GM23338 (cell line): ENCODE measurements around the gene TSR1. TPM values are rescaled to one million over a fixed set of nuclear protein-coding genes. Genes with fewer than 3 reads are reported as not detected.

ENCODE experiments used
- ATAC-seq: fragments of 200-7000 bp; cut with Tn5 transposase; 3 replicates; pipeline ENCODE4 v1.9.1; 2020
- DNase-seq: peaks from one replicate; pipeline ENCODE4 v3.0.0-alpha.2; 2015; ENCODE audit warnings: low spot score
- H2AFZ ChIP-seq: fragments of 200-600 bp; sonication (generic); 2 replicates; pipeline ENCODE4 v1.8.0; 2016; ENCODE audit warnings: antibody characterized with exemption, mild to moderate bottlenecking, moderate library complexity
- H3F3A ChIP-seq: fragments of 200-600 bp; sonication (generic); replicated peaks from 2 replicates; pipeline ENCODE4 v1.8.0; 2017; ENCODE audit warnings: antibody characterized with exemption, mixed run types, low read depth
- H3K27ac ChIP-seq: fragments of 200-600 bp; sonication (generic); 2 replicates; pipeline ENCODE4 v1.6.1; 2016; ENCODE audit warnings: low read depth
- H3K27me3 ChIP-seq: fragments of 200-600 bp; sonication (generic); 2 replicates; pipeline ENCODE4 v1.8.0; 2016; ENCODE audit warnings: mild to moderate bottlenecking, mixed run types, moderate library complexity; ENCODE audit not compliant: insufficient read depth
- H3K36me3 ChIP-seq: fragments of 200-600 bp; sonication (generic); 2 replicates; pipeline ENCODE4 v1.8.0; 2016; ENCODE audit warnings: mild to moderate bottlenecking; ENCODE audit not compliant: insufficient read depth
- H3K4me1 ChIP-seq: fragments of 200-600 bp; sonication (generic); 2 replicates; pipeline ENCODE4 v1.8.0; 2016; ENCODE audit warnings: mild to moderate bottlenecking, moderate library complexity; ENCODE audit not compliant: insufficient read depth
- H3K4me2 ChIP-seq: fragments of 200-600 bp; sonication (generic); 2 replicates; pipeline ENCODE4 v1.7.1; 2017; ENCODE audit warnings: mixed run types
- H3K4me3 ChIP-seq: fragments of 200-600 bp; sonication (generic); 2 replicates; pipeline ENCODE4 v1.6.1; 2016; ENCODE audit warnings: mixed run types
- H3K79me2 ChIP-seq: fragments of 200-600 bp; sonication (generic); replicated peaks from 2 replicates; pipeline ENCODE4 v1.8.0; 2017; ENCODE audit warnings: mild to moderate bottlenecking; ENCODE audit not compliant: insufficient read depth
- H3K9me2 ChIP-seq: fragments of 200-600 bp; sonication (generic); 2 replicates; pipeline ENCODE4 v1.8.0; 2017; ENCODE audit not compliant: insufficient read depth
- H4K20me1 ChIP-seq: fragments of 200-600 bp; sonication (generic); replicated peaks from 2 replicates; pipeline ENCODE4 v1.8.0; 2017; ENCODE audit warnings: mild to moderate bottlenecking; ENCODE audit not compliant: insufficient read depth
- H3K27ac Mint-ChIP-seq: 2 replicates; pipeline ENCODE4 v1.8.0; 2020; ENCODE audit warnings: inconsistent platforms, mild to moderate bottlenecking, moderate library complexity, mixed read lengths
- H3K27me3 Mint-ChIP-seq: 3 replicates; pipeline ENCODE4 v1.8.0; 2022; ENCODE audit warnings: low read depth, mild to moderate bottlenecking, moderate library complexity, mixed read lengths, inconsistent platforms; ENCODE audit not compliant: insufficient read depth, poor library complexity
- H3K36me3 Mint-ChIP-seq: 3 replicates; pipeline ENCODE4 v1.8.0; 2021; ENCODE audit warnings: low read depth, mild to moderate bottlenecking, inconsistent platforms, moderate library complexity, mixed read lengths
- H3K4me1 Mint-ChIP-seq: 3 replicates; pipeline ENCODE4 v1.8.0; 2020; ENCODE audit warnings: mild to moderate bottlenecking, inconsistent platforms, mixed read lengths
- H3K4me3 Mint-ChIP-seq: 3 replicates; pipeline ENCODE4 v1.8.0; 2021; ENCODE audit warnings: moderate library complexity, mild to moderate bottlenecking, inconsistent platforms, mixed read lengths
- H3K9me3 Mint-ChIP-seq: 3 replicates; pipeline ENCODE4 v1.8.0; 2020; ENCODE audit warnings: moderate library complexity, mild to moderate bottlenecking, inconsistent platforms, mixed read lengths
- CREB1 ChIP-seq: fragments of 250-450 bp; sonication (Bioruptor Pico); IDR thresholded peaks from 2 replicates; pipeline ENCODE4 v1.5.0; 2020; ENCODE audit warnings: low read depth, mild to moderate bottlenecking, moderate library complexity
- CTCF ChIP-seq, 2 experiments: fragments of 200-600 bp in 1 of 2; sonication (generic) in 1 of 2; conservative IDR thresholded peaks; 2 replicates each; pipeline versions ENCODE4 v1.5.1 to v1.6.1; 2016 to 2017; ENCODE audit warnings: antibody characterized with exemption in 2 of 2, low read depth in 2 of 2, mild to moderate bottlenecking in 2 of 2, moderate library complexity in 1 of 2
- ETS1 ChIP-seq: IDR thresholded peaks from 2 replicates; pipeline ENCODE4 v1.6.1; 2016; ENCODE audit warnings: antibody characterized with exemption
- EZH2 ChIP-seq: fragments of 200-600 bp; sonication (generic); IDR thresholded peaks from one replicate; pipeline ENCODE4 v1.8.0; 2017; ENCODE audit warnings: antibody characterized with exemption, mild to moderate bottlenecking, low read depth; ENCODE audit not compliant: unreplicated experiment
- EZH2phosphoT487 ChIP-seq: fragments of 200-600 bp; sonication (generic); IDR thresholded peaks from one replicate; pipeline ENCODE4 v1.8.1; 2018; ENCODE audit warnings: antibody characterized with exemption; ENCODE audit not compliant: unreplicated experiment
- JUNB ChIP-seq: IDR thresholded peaks from one replicate; pipeline ENCODE4 v1.6.1; 2016; ENCODE audit warnings: antibody characterized with exemption; ENCODE audit not compliant: unreplicated experiment
- NANOG ChIP-seq: IDR thresholded peaks from 2 replicates; pipeline ENCODE4 v1.6.1; 2016; ENCODE audit warnings: antibody characterized with exemption, borderline replicate concordance
- POLR2AphosphoS5 ChIP-seq: IDR thresholded peaks from 2 replicates; pipeline ENCODE4 v1.6.1; 2016; ENCODE audit warnings: antibody characterized with exemption, low read depth
- STAT1 ChIP-seq: IDR thresholded peaks from one replicate; pipeline ENCODE4 v1.6.1; 2016; ENCODE audit warnings: antibody characterized with exemption; ENCODE audit not compliant: unreplicated experiment
- ZNF114 ChIP-seq: fragments of 250-450 bp; sonication (Bioruptor Pico); IDR thresholded peaks from 2 replicates; pipeline ENCODE4 v1.5.0; 2020; ENCODE audit warnings: mild to moderate bottlenecking, moderate library complexity
- ZNF331 ChIP-seq: fragments of 250-450 bp; sonication (Bioruptor Pico); IDR thresholded peaks from 2 replicates; pipeline ENCODE4 v1.5.0; 2020; ENCODE audit warnings: low read depth, mild to moderate bottlenecking, moderate library complexity
- polyA plus RNA-seq: library from polyadenylated mRNA; unstranded; fragments of >200 nt; fragmentation: Nextera tagmentation; extraction: Ambion mirVana; gene quantifications from 2 replicates; pipeline ENCODE4 v1.2.1, GENCODE V29; 2016
- total RNA-seq: library from RNA; depleted of rRNA; stranded (reverse); fragments of >200 nt; shearing (Covaris generic); gene quantifications from 2 replicates; pipeline ENCODE4 v1.2.3, GENCODE V29; 2014
- TF ChIP-seq, protein P1 (sequence below): fragments of 250-450 bp; sonication (Bioruptor Pico); IDR thresholded peaks from 2 replicates; pipeline ENCODE4 v1.5.0; 2020; ENCODE audit warnings: mild to moderate bottlenecking, moderate library complexity

The TSR1 gene
- total and polyA plus RNA-seq, 2 experiments from 2014 or later, result 36.9 to 108 TPM

- H4K20me1 ChIP-seq, result no peaks in the 10 kb centered on the region; the same call in none of the 2 replicates
- DNase-seq (no peak), ATAC-seq (no peak)
- Mint-ChIP-seq H3K36me3 (peaks cover 27% of the 10 kb centered on the region), H3K9me3 (no peaks in the 10 kb centered on the region), H3K27me3 (peaks cover 21% of the 10 kb centered on the region), H3K4me3 (no peak overlapping the region), H3K27ac (no peak overlapping the region), H3K4me1 (peaks cover 18% of the 10 kb centered on the region)
- TF ChIP-seq ETS1 (no peak), ZNF114 (CRISPR knock-in tag) (no peak), EZH2phosphoT487 (no peak), CREB1 (CRISPR knock-in tag) (no peak), POLR2AphosphoS5 (no peak), CTCF (conservative IDR thresholded peaks at IDR 0.05; ENCODE audit: low read depth in 2 of 2) (no peak), JUNB (no peak), NANOG (no peak), ZNF331 (CRISPR knock-in tag) (no peak), STAT1 (no peak), EZH2 (no peak)
- no peak overlapping the region for H3K4me2 ChIP-seq
- H3K79me2 ChIP-seq, result no peaks in the 10 kb centered on the region
- H3K9me2 ChIP-seq, result no peaks in the 10 kb centered on the region
- 0 out of 2 replicates have a peak, but pooled peaks cover 3% of the 10 kb centered on the region for H3F3A ChIP-seq
- H3K4me1 ChIP-seq, result no peaks in the 10 kb centered on the region; the same call in 1 of the 2 replicates
- H3K27me3 ChIP-seq, result no peaks in the 10 kb centered on the region
- H3K4me3 ChIP-seq, result no peak overlapping the region
- no peaks in the 10 kb centered on the region for H3K36me3 ChIP-seq
- no peak overlapping the region for H3K27ac ChIP-seq
- H2AFZ ChIP-seq, result no peak overlapping the region
Measured at GRCh38 chr17:2372681-2373080, 36.4 kb upstream of the TSR1 start.

GRCh38 chr17:2372180-2372579, 35.9 kb upstream of the TSR1 start:
- H2AFZ ChIP-seq, result no peak overlapping the region
- Mint-ChIP-seq H3K36me3 (peaks cover 23% of the 10 kb centered on the region), H3K4me3 (no peak overlapping the region), H3K27me3 (peaks cover 21% of the 10 kb centered on the region), H3K9me3 (no peaks in the 10 kb centered on the region), H3K4me1 (peaks cover 18% of the 10 kb centered on the region), H3K27ac (no peak overlapping the region)
- 0 out of 2 replicates have a peak, but pooled peaks cover 3% of the 10 kb centered on the region for H3F3A ChIP-seq
- DNase-seq (no peak), ATAC-seq (no peak)
- H3K36me3 ChIP-seq, result no peaks in the 10 kb centered on the region
- H3K27me3 ChIP-seq, result no peaks in the 10 kb centered on the region
- no peaks in the 10 kb centered on the region for H3K9me2 ChIP-seq
- H3K4me3 ChIP-seq, result no peak overlapping the region
- H3K4me2 ChIP-seq, result no peak overlapping the region
- H4K20me1 ChIP-seq, result no peaks in the 10 kb centered on the region; the same call in none of the 2 replicates
- no peaks in the 10 kb centered on the region for H3K79me2 ChIP-seq
- H3K4me1 ChIP-seq, result no peaks in the 10 kb centered on the region; the same call in 1 of the 2 replicates
- no peak overlapping the region for H3K27ac ChIP-seq
- TF ChIP-seq EZH2 (no peak), STAT1 (no peak)
- TF ChIP-seq, protein P1, sequence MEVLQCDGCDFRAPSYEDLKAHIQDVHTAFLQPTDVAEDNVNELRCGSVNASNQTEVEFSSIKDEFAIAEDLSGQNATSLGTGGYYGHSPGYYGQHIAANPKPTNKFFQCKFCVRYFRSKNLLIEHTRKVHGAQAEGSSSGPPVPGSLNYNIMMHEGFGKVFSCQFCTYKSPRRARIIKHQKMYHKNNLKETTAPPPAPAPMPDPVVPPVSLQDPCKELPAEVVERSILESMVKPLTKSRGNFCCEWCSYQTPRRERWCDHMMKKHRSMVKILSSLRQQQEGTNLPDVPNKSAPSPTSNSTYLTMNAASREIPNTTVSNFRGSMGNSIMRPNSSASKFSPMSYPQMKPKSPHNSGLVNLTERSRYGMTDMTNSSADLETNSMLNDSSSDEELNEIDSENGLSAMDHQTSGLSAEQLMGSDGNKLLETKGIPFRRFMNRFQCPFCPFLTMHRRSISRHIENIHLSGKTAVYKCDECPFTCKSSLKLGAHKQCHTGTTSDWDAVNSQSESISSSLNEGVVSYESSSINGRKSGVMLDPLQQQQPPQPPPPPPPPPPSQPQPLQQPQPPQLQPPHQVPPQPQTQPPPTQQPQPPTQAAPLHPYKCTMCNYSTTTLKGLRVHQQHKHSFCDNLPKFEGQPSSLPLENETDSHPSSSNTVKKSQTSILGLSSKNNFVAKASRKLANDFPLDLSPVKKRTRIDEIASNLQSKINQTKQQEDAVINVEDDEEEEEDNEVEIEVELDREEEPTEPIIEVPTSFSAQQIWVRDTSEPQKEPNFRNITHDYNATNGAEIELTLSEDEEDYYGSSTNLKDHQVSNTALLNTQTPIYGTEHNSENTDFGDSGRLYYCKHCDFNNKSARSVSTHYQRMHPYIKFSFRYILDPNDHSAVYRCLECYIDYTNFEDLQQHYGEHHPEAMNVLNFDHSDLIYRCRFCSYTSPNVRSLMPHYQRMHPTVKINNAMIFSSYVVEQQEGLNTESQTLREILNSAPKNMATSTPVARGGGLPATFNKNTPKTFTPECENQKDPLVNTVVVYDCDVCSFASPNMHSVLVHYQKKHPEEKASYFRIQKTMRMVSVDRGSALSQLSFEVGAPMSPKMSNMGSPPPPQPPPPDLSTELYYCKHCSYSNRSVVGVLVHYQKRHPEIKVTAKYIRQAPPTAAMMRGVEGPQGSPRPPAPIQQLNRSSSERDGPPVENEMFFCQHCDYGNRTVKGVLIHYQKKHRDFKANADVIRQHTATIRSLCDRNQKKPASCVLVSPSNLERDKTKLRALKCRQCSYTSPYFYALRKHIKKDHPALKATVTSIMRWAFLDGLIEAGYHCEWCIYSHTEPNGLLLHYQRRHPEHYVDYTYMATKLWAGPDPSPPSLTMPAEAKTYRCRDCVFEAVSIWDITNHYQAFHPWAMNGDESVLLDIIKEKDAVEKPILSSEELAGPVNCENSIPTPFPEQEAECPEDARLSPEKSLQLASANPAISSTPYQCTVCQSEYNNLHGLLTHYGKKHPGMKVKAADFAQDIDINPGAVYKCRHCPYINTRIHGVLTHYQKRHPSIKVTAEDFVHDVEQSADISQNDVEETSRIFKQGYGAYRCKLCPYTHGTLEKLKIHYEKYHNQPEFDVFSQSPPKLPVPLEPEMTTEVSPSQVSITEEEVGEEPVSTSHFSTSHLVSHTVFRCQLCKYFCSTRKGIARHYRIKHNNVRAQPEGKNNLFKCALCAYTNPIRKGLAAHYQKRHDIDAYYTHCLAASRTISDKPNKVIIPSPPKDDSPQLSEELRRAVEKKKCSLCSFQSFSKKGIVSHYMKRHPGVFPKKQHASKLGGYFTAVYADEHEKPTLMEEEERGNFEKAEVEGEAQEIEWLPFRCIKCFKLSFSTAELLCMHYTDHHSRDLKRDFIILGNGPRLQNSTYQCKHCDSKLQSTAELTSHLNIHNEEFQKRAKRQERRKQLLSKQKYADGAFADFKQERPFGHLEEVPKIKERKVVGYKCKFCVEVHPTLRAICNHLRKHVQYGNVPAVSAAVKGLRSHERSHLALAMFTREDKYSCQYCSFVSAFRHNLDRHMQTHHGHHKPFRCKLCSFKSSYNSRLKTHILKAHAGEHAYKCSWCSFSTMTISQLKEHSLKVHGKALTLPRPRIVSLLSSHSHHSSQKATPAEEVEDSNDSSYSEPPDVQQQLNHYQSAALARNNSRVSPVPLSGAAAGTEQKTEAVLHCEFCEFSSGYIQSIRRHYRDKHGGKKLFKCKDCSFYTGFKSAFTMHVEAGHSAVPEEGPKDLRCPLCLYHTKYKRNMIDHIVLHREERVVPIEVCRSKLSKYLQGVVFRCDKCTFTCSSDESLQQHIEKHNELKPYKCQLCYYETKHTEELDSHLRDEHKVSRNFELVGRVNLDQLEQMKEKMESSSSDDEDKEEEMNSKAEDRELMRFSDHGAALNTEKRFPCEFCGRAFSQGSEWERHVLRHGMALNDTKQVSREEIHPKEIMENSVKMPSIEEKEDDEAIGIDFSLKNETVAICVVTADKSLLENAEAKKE (CRISPR knock-in tag), result no peak
